Ishikawa (cell line): ENCODE measurements around the gene TMUB1.

ENCODE experiments used
- CEBPB ChIP-seq: IDR thresholded peaks from 2 replicates; pipeline ENCODE4 v1.6.1; 2012
- CREB1 ChIP-seq: IDR thresholded peaks from 2 replicates; pipeline ENCODE4 v1.6.1; 2012; ENCODE audit warnings: low read depth
- EGR1 ChIP-seq: IDR thresholded peaks from 2 replicates; pipeline ENCODE4 v1.6.1; 2012
- EP300 ChIP-seq: IDR thresholded peaks from 2 replicates; pipeline ENCODE4 v1.6.1; 2012; ENCODE audit warnings: borderline replicate concordance
- FOXM1 ChIP-seq: IDR thresholded peaks from 2 replicates; pipeline ENCODE4 v1.6.1; 2012; ENCODE audit warnings: low read depth, borderline replicate concordance
- NFIC ChIP-seq: IDR thresholded peaks from 2 replicates; pipeline ENCODE4 v1.6.1; 2012
- RAD21 ChIP-seq: IDR thresholded peaks from 2 replicates; pipeline ENCODE4 v1.6.1; 2012; ENCODE audit warnings: low read depth
- TAF1 ChIP-seq: IDR thresholded peaks from 2 replicates; pipeline ENCODE4 v1.6.1; 2012; ENCODE audit warnings: low read depth, mild to moderate bottlenecking
- TCF12 ChIP-seq: IDR thresholded peaks from 2 replicates; pipeline ENCODE4 v1.6.1; 2012; ENCODE audit warnings: low read depth
- TEAD4 ChIP-seq: IDR thresholded peaks from 2 replicates; pipeline ENCODE4 v1.6.1; 2012
- YY1 ChIP-seq: IDR thresholded peaks from 2 replicates; pipeline ENCODE4 v1.6.1; 2012; ENCODE audit warnings: low read depth
- ZBTB7A ChIP-seq: IDR thresholded peaks from 2 replicates; pipeline ENCODE4 v1.6.1; 2012; ENCODE audit warnings: low read depth
- TF ChIP-seq, protein P1 (sequence below): IDR thresholded peaks from 2 replicates; pipeline ENCODE4 v1.6.1; 2012
- TF ChIP-seq, protein P2 (sequence below): IDR thresholded peaks from 2 replicates; pipeline ENCODE4 v1.6.1; 2012; ENCODE audit warnings: low read depth, mild to moderate bottlenecking
- TF ChIP-seq, protein P3 (sequence below): IDR thresholded peaks from 2 replicates; pipeline ENCODE4 v1.6.1; 2012

TMUB1 gene

DNA sequence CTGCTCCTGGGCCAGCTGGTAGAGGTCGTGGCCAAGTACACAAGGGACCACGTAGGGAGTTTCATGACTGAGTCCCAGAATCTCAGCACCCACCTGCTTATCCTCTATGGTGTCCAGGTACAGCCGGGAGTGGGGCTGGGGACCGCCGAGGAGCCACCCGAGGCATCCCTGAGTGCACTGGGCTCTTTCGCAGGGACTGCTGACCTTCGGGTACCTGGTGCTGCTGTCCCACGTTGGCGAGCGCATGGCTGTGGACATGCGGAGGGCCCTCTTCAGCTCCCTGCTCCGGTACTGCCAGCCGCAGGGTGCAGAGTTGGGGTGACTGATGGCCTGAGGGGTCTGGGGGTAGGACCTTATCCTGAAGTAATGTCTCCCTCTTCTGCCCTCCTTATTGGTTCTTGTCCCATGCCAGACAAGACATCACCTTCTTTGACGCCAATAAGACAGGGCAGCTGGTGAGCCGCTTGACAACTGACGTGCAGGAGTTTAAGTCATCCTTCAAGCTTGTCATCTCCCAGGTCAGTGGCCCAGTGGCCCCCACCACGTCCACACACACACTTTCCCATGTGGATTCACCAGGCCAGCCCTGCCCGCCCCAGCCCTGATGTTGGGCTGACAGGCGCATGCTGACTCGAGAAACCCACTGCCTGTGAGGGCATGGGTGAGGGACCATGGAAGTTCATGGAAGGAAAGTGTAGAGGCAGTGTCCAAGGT lies 48.8 kb downstream of the TMUB1 start:
- no peak for TF ChIP-seq ZBTB7A
- no peak for TF ChIP-seq EP300
- no peak for TF ChIP-seq TEAD4
- TF ChIP-seq, protein P1, sequence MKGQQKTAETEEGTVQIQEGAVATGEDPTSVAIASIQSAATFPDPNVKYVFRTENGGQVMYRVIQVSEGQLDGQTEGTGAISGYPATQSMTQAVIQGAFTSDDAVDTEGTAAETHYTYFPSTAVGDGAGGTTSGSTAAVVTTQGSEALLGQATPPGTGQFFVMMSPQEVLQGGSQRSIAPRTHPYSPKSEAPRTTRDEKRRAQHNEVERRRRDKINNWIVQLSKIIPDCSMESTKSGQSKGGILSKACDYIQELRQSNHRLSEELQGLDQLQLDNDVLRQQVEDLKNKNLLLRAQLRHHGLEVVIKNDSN, result no peak
- no peak for TF ChIP-seq CEBPB
- no peak for TF ChIP-seq FOXM1
- no peak for TF ChIP-seq EGR1
- TF ChIP-seq, protein P2, sequence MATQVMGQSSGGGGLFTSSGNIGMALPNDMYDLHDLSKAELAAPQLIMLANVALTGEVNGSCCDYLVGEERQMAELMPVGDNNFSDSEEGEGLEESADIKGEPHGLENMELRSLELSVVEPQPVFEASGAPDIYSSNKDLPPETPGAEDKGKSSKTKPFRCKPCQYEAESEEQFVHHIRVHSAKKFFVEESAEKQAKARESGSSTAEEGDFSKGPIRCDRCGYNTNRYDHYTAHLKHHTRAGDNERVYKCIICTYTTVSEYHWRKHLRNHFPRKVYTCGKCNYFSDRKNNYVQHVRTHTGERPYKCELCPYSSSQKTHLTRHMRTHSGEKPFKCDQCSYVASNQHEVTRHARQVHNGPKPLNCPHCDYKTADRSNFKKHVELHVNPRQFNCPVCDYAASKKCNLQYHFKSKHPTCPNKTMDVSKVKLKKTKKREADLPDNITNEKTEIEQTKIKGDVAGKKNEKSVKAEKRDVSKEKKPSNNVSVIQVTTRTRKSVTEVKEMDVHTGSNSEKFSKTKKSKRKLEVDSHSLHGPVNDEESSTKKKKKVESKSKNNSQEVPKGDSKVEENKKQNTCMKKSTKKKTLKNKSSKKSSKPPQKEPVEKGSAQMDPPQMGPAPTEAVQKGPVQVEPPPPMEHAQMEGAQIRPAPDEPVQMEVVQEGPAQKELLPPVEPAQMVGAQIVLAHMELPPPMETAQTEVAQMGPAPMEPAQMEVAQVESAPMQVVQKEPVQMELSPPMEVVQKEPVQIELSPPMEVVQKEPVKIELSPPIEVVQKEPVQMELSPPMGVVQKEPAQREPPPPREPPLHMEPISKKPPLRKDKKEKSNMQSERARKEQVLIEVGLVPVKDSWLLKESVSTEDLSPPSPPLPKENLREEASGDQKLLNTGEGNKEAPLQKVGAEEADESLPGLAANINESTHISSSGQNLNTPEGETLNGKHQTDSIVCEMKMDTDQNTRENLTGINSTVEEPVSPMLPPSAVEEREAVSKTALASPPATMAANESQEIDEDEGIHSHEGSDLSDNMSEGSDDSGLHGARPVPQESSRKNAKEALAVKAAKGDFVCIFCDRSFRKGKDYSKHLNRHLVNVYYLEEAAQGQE, result no peak
- TF ChIP-seq TAF1, result no peak
- TF ChIP-seq CREB1, result no peak
- no peak for TF ChIP-seq RAD21
- no peak for TF ChIP-seq TCF12
- TF ChIP-seq, protein P3, sequence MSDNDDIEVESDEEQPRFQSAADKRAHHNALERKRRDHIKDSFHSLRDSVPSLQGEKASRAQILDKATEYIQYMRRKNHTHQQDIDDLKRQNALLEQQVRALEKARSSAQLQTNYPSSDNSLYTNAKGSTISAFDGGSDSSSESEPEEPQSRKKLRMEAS, result no peak
- TF ChIP-seq YY1, result no peak
- no peak for TF ChIP-seq NFIC

DNA sequence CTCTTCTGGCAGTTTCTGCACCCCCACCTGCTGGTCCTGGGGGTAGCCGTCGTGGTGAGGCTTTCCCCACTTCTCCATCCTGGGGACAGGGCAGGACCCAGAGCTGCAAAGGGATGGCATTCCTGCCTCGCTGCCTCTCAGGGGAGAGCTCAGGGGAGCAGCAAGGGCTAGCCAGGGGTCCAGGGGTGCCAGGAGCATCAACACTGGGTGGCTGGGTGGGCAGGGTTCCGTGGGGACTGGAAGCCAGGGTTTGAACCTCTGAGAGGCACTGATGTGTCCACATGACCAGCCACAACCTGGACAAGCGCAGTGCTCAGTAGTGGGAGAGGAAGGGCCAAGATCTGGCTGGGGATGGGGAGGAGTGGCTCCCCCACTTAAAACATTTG lies 49.4 kb downstream of the TMUB1 start:
- no peak for TF ChIP-seq YY1
- TF ChIP-seq, protein P1, result no peak
- TF ChIP-seq CREB1, result no peak
- TF ChIP-seq EP300, result no peak
- no peak for TF ChIP-seq NFIC
- no peak for TF ChIP-seq TEAD4
- TF ChIP-seq TCF12, result no peak
- no peak for TF ChIP-seq EGR1
- TF ChIP-seq, protein P2, result no peak
- no peak for TF ChIP-seq TAF1
- TF ChIP-seq RAD21, result no peak
- no peak for TF ChIP-seq ZBTB7A
- TF ChIP-seq CEBPB, result no peak
- TF ChIP-seq FOXM1, result no peak
- TF ChIP-seq, protein P3, result no peak

DNA sequence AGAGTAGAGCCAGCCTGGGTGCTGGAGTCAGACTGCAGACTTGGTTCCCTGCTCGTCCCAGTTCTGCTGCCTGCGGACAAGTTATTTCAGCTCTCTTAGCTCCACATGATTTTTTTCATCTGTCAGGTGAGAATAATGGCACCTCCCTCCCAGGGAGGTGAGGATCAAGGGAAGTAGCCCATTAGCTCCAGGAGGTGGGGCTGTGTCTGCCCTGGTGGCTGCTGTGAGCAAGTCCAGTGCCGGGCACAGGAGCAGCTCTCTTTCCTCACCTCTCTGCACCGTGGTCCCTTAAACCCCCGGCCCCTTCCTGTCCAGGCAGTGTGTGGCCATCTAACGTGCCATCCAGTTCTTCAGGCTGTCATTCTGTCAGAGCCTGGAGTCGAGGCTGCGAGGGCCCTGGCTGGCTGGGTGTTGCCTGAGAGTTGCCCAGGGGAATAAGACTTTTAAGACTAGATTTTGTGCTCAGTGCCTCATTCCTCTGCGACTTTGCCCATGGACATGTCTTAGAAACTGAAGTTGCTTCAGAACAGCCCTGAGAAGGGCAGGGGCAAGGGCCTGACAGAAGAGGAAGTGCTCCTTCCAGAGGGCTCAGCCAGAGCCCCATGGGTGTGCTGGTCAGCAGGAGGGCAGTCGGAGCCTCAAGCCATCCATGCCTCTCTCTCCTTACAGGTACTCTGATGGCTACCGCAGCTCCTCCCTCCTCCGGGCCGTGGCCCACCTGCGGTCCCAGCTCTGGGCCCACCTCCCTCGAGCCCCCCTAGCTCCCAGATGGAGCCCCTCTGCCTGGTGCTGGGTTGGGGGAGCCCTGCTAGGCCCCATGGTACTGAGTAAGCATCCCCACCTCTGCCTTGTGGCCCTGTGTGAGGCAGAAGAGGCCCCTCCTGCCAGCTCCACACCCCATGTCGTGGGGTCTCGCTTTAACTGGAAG lies 50.1 kb downstream of the TMUB1 start:
- TF ChIP-seq TCF12, result no peak
- TF ChIP-seq EGR1, result no peak
